OCI-LY7 (cell line): Measurements from ENCODE around the gene PARD6G. TPM values are rescaled to one million over a fixed set of nuclear protein-coding genes. Genes with fewer than 3 reads are reported as not detected.

Experiments used
- BruUV-seq: library from RNA; stranded (reverse); fragments of 400-500 nt; replicated peaks from 2 replicates; lab custom pipeline; 2021; lab: Mats Ljungman, UMichigan
- CTCF ChIA-PET: fragments of 300-600 bp; sonication (Branson Sonifier 250); formaldehyde crosslinking; loops from one replicate; lab custom pipeline; 2022; ENCODE audit warnings: antibody characterized with exemption; ENCODE audit not compliant: unreplicated experiment; lab: Charles Lee
- POLR2A ChIA-PET: fragments of 300-600 bp; sonication (Branson Sonifier 250); formaldehyde crosslinking; loops from one replicate; lab custom pipeline; 2022; ENCODE audit warnings: antibody characterized with exemption; lab: Charles Lee
- DNase-seq: peaks from one replicate; pipeline ENCODE4 v3.0.0-alpha.2; 2015; ENCODE audit warnings: low spot score
- H2AFZ ChIP-seq: fragments of 200-600 bp; sonication (generic), shearing (Covaris generic); 2 replicates; pipeline ENCODE4 v1.6.1; 2014; ENCODE audit warnings: mild to moderate bottlenecking, antibody characterized with exemption, low read length, moderate library complexity
- H3K27ac ChIP-seq: fragments of 200-600 bp; sonication (generic); 2 replicates; pipeline ENCODE4 v1.5.1; 2014; ENCODE audit warnings: mixed run types, low read depth, mild to moderate bottlenecking, moderate library complexity, low read length, inconsistent platforms; ENCODE audit not compliant: poor library complexity, severe bottlenecking
- H3K36me3 ChIP-seq: fragments of 200-600 bp; sonication (generic); 2 replicates; pipeline ENCODE4 v1.6.1; 2014; ENCODE audit warnings: mild to moderate bottlenecking, antibody characterized with exemption, low read length, moderate library complexity, mixed read lengths; ENCODE audit not compliant: insufficient read depth
- H3K4me1 ChIP-seq: fragments of 200-600 bp; sonication (generic); 2 replicates; pipeline ENCODE4 v1.5.1; 2014; ENCODE audit warnings: mild to moderate bottlenecking, low read length; ENCODE audit not compliant: insufficient read depth, poor library complexity, severe bottlenecking
- H3K4me2 ChIP-seq: fragments of 200-600 bp; sonication (generic); 2 replicates; pipeline ENCODE4 v1.6.1; 2014; ENCODE audit warnings: mild to moderate bottlenecking, low read length
- H3K4me3 ChIP-seq: fragments of 200-600 bp; sonication (generic); 2 replicates; pipeline ENCODE4 v1.5.1; 2014; ENCODE audit warnings: mild to moderate bottlenecking, low read depth, low read length; ENCODE audit not compliant: poor library complexity, severe bottlenecking
- H3K79me2 ChIP-seq: fragments of 200-600 bp; sonication (generic); 2 replicates; pipeline ENCODE4 v1.6.1; 2016; ENCODE audit warnings: low read depth, mild to moderate bottlenecking, low read length, moderate library complexity, mixed read lengths; ENCODE audit not compliant: insufficient read depth
- H3K9me2 ChIP-seq: fragments of 200-600 bp; sonication (generic); 2 replicates; pipeline ENCODE4 v1.6.1; 2016; ENCODE audit warnings: mild to moderate bottlenecking, low read length, mixed read lengths; ENCODE audit not compliant: insufficient read depth
- H3K9me3 ChIP-seq: fragments of 200-600 bp; sonication (generic); 2 replicates; pipeline ENCODE4 v1.6.1; 2014; ENCODE audit warnings: mild to moderate bottlenecking, mixed run types, low read length, mixed read lengths
- H4K20me1 ChIP-seq: fragments of 200-600 bp; sonication (generic); 2 replicates; pipeline ENCODE4 v1.6.1; 2014; ENCODE audit warnings: mild to moderate bottlenecking, antibody characterized with exemption, low read length, moderate library complexity, mixed read lengths; ENCODE audit not compliant: insufficient read depth
- CTCF ChIP-seq: fragments of 200-600 bp; sonication (generic); conservative IDR thresholded peaks from 2 replicates; pipeline ENCODE4 v1.5.1; 2014; ENCODE audit warnings: mild to moderate bottlenecking, antibody characterized with exemption, low read length, moderate library complexity, mixed read lengths
- EZH2phosphoT487 ChIP-seq: fragments of 200-600 bp; sonication (generic); IDR thresholded peaks from 2 replicates; pipeline ENCODE4 v1.6.1; 2018; ENCODE audit warnings: low read depth, borderline replicate concordance, mild to moderate bottlenecking, mixed run types, antibody characterized with exemption, low read length, moderate library complexity, mixed read lengths
- intact Hi-C: fragments of 100-400 bp; cut with micrococcal nuclease; formaldehyde crosslinking; loops from one replicate; pipeline ENCODE4 v1.10.0; 2022; ENCODE audit not compliant: unreplicated experiment
- total RNA-seq, 2 experiments: library from RNA; depleted of rRNA in 1 of 2; stranded (reverse); fragments of >200 nt in 1 of 2; shearing (Covaris generic) in 1 of 2; gene quantifications; 2 replicates each; pipeline ENCODE4 v1.2.3, GENCODE V29; 2014 to 2022

The PARD6G gene
- total RNA-seq, 2 experiments from 2014 or later: 0.03 TPM; not detected in 1

GRCh38 chr18:80181642-80182461, 65.5 kb downstream of the PARD6G start:
- no peak overlapping the region for H3K27ac ChIP-seq
- ChIA-PET CTCF (no interaction called here), POLR2A (no interaction called here)
- no peak overlapping the region for H3K4me2 ChIP-seq
- H3K79me2 ChIP-seq: no peaks in the 10 kb centered on the region
- no peaks in the 10 kb centered on the region for H3K9me3 ChIP-seq
- H3K9me2 ChIP-seq: no peaks in the 10 kb centered on the region
- intact Hi-C loops: no loop called here
- H3K36me3 ChIP-seq: no peaks in the 10 kb centered on the region
- BruUV-seq: no TSS peak
- H2AFZ ChIP-seq: no peak overlapping the region
- no peak for DNase-seq
- TF ChIP-seq EZH2phosphoT487: no peak
- no peak for TF ChIP-seq CTCF
- H3K4me1 ChIP-seq: no peaks in the 10 kb centered on the region
- H3K4me3 ChIP-seq: no peak overlapping the region
- no peaks in the 10 kb centered on the region for H4K20me1 ChIP-seq

GRCh38 chr18:80180778-80181564, 66.3 kb downstream of the PARD6G start:
- H3K9me2 ChIP-seq: no peaks in the 10 kb centered on the region
- no peak overlapping the region for H3K4me2 ChIP-seq
- no peak overlapping the region for H3K4me3 ChIP-seq
- H3K79me2 ChIP-seq: no peaks in the 10 kb centered on the region
- intact Hi-C loops: no loop called here
- ChIA-PET POLR2A (no interaction called here), CTCF (no interaction called here)
- H3K27ac ChIP-seq: no peak overlapping the region
- H3K4me1 ChIP-seq: no peaks in the 10 kb centered on the region
- TF ChIP-seq CTCF: no peak
- no peak for TF ChIP-seq EZH2phosphoT487
- no peaks in the 10 kb centered on the region for H3K36me3 ChIP-seq
- BruUV-seq: no TSS peak
- no peaks in the 10 kb centered on the region for H3K9me3 ChIP-seq
- H2AFZ ChIP-seq: no peak overlapping the region
- DNase-seq: no peak
- H4K20me1 ChIP-seq: no peaks in the 10 kb centered on the region
